IPS DF 4.7 (cell line): ENCODE data around the gene GPR35.

Experiments used
- DNase-seq: peaks from one replicate; pipeline ENCODE4 v3.0.0-alpha.2; 2013; ENCODE audit warnings: low spot score; ENCODE audit errors: extremely low read depth

Gene GPR35

GRCh38 chr2:240589375-240589774, 35.9 kb upstream of the GPR35 start:
- no peak for DNase-seq

GRCh38 chr2:240589850-240590525, 35.3 kb upstream of the GPR35 start:
- no peak for DNase-seq

- no peak for DNase-seq
Observed at GRCh38 chr2:240590681-240591111, 34.6 kb upstream of the GPR35 start.

GRCh38 chr2:240591226-240591625, 34.1 kb upstream of the GPR35 start:
- no peak for DNase-seq

- DNase-seq: no peak
Observed at GRCh38 chr2:240591784-240592183, 33.5 kb upstream of the GPR35 start.

GRCh38 chr2:240593026-240593702, 32.1 kb upstream of the GPR35 start:
- DNase-seq: no peak

- no peak for DNase-seq
Observed at GRCh38 chr2:240593703-240594451, 31.4 kb upstream of the GPR35 start.

GRCh38 chr2:240594511-240595380, 30.5 kb upstream of the GPR35 start:
- DNase-seq: no peak

- DNase-seq: no peak
Observed at GRCh38 chr2:240595381-240596079, 29.8 kb upstream of the GPR35 start.

GRCh38 chr2:240596080-240596460, 29.2 kb upstream of the GPR35 start:
- DNase-seq: no peak

GRCh38 chr2:240596491-240596931, 28.8 kb upstream of the GPR35 start:
- DNase-seq: no peak

- no peak for DNase-seq
Observed at GRCh38 chr2:240597054-240597418, 28.2 kb upstream of the GPR35 start.

GRCh38 chr2:240597419-240598181, 27.7 kb upstream of the GPR35 start:
- DNase-seq: no peak

- no peak for DNase-seq
Observed at GRCh38 chr2:240598311-240598911, 26.9 kb upstream of the GPR35 start.

GRCh38 chr2:240599141-240599583, 26.1 kb upstream of the GPR35 start:
- DNase-seq: no peak

- no peak for DNase-seq
Observed at GRCh38 chr2:240600451-240600961, 24.8 kb upstream of the GPR35 start.

- DNase-seq: no peak
Observed at GRCh38 chr2:240601061-240601830, 24.0 kb upstream of the GPR35 start.

- no peak for DNase-seq
Observed at GRCh38 chr2:240601831-240602160, 23.5 kb upstream of the GPR35 start.
